CD14-positive monocyte (primary cell): ENCODE data around the gene KNG1. TPM values are rescaled to one million over a fixed set of nuclear protein-coding genes. Genes with fewer than 3 reads are reported as not detected.

Experiments used
- DNase-seq, 3 donors: peaks; one replicate each; pipeline ENCODE4 v3.0.0-alpha.2; 2011 to 2022
- H2AFZ ChIP-seq: 2 replicates; pipeline ENCODE4 v1.6.0; 2012; ENCODE audit warnings: mild to moderate bottlenecking, low read depth, low read length, inconsistent platforms; ENCODE audit not compliant: insufficient read depth, poor library complexity, severe bottlenecking
- H3K27ac ChIP-seq, 2 donors: 1 replicate in 1 of 2; 2 replicates in 1 of 2; pipeline ENCODE4 v1.5.1; 2012 to 2013; ENCODE audit warnings: low read length in 2 of 2, control low read depth in 1 of 2, inconsistent platforms in 1 of 2, low read depth in 1 of 2, mild to moderate bottlenecking in 1 of 2
- H3K27me3 ChIP-seq, 2 donors: one replicate each; pipeline versions ENCODE4 v1.6.0 to v1.6.1; 2011 to 2013; ENCODE audit warnings: low read length in 2 of 2; ENCODE audit not compliant: control insufficient read depth in 2 of 2, insufficient read depth in 2 of 2
- H3K36me3 ChIP-seq, 2 donors: replicated peaks in 1 of 2; 1 replicate in 1 of 2; 2 replicates in 1 of 2; pipeline versions ENCODE4 v1.5.1 to v1.6.1; 2012 to 2013; ENCODE audit warnings: low read length in 2 of 2, control low read depth in 1 of 2, inconsistent platforms in 1 of 2, mild to moderate bottlenecking in 1 of 2; ENCODE audit not compliant: insufficient read depth in 2 of 2, control insufficient read depth in 1 of 2
- H3K4me1 ChIP-seq, 2 donors: 1 replicate in 1 of 2; 2 replicates in 1 of 2; pipeline versions ENCODE4 v1.5.1 to v1.6.1; 2012 to 2013; ENCODE audit warnings: low read length in 2 of 2, control low read depth in 1 of 2, inconsistent platforms in 1 of 2, mild to moderate bottlenecking in 1 of 2, moderate library complexity in 1 of 2; ENCODE audit not compliant: insufficient read depth in 2 of 2, control insufficient read depth in 1 of 2
- H3K4me2 ChIP-seq: replicated peaks from 2 replicates; pipeline ENCODE3; 2012; ENCODE audit warnings: low read length, moderate library complexity, mild to moderate bottlenecking; ENCODE audit not compliant: poor library complexity, severe bottlenecking; ENCODE audit errors: extremely low read depth
- H3K4me3 ChIP-seq, 3 experiments: fragments of 200-600 bp in 1 of 3; sonication (generic) in 1 of 3; replicated peaks in 1 of 3; 1 replicate in 2 of 3; 2 replicates in 1 of 3; pipeline ENCODE4 v1.5.1; 2011 to 2013; ENCODE audit warnings: low read length in 3 of 3, mild to moderate bottlenecking in 3 of 3, control low read depth in 2 of 3, low read depth in 2 of 3, inconsistent platforms in 1 of 3, moderate library complexity in 1 of 3
- H3K79me2 ChIP-seq: 2 replicates; pipeline ENCODE4 v1.6.0; 2012; ENCODE audit warnings: mild to moderate bottlenecking, control low read depth, inconsistent platforms, low read length, moderate library complexity; ENCODE audit not compliant: insufficient read depth
- H3K9ac ChIP-seq: 2 replicates; pipeline ENCODE4 v1.6.0; 2017; ENCODE audit warnings: low read length, mild to moderate bottlenecking; ENCODE audit not compliant: insufficient read depth, poor library complexity, severe bottlenecking
- H3K9me3 ChIP-seq, 2 donors: replicated peaks in 1 of 2; 1 replicate in 1 of 2; 2 replicates in 1 of 2; pipeline versions ENCODE4 v1.5.1 to v1.6.1; 2012 to 2013; ENCODE audit warnings: low read length in 2 of 2, control low read depth in 1 of 2; ENCODE audit not compliant: control insufficient read depth in 1 of 2, insufficient read depth in 1 of 2
- H4K20me1 ChIP-seq: 2 replicates; pipeline ENCODE4 v1.6.0; 2012; ENCODE audit warnings: mild to moderate bottlenecking, low read length, control low read depth, moderate library complexity; ENCODE audit not compliant: insufficient read depth
- H3K27ac Mint-ChIP-seq, 7 donors: one replicate each; pipeline ENCODE4 v1.8.0; 2020; ENCODE audit warnings: mild to moderate bottlenecking in 7 of 7, mixed read lengths in 7 of 7, moderate library complexity in 6 of 7, inconsistent platforms in 2 of 7
- H3K27me3 Mint-ChIP-seq, 3 donors: one replicate each; pipeline ENCODE4 v1.8.0; 2021 to 2022; ENCODE audit warnings: low read depth in 3 of 3, mild to moderate bottlenecking in 3 of 3, mixed read lengths in 3 of 3, moderate library complexity in 3 of 3, inconsistent platforms in 1 of 3
- H3K36me3 Mint-ChIP-seq, 2 donors: one replicate each; pipeline ENCODE4 v1.8.0; 2020; ENCODE audit warnings: mixed read lengths in 2 of 2, inconsistent platforms in 1 of 2, mild to moderate bottlenecking in 1 of 2
- H3K4me1 Mint-ChIP-seq: one replicate; pipeline ENCODE4 v1.8.0; 2020; ENCODE audit warnings: mild to moderate bottlenecking, mixed read lengths
- H3K4me3 Mint-ChIP-seq, 2 donors: one replicate each; pipeline ENCODE4 v1.8.0; 2020; ENCODE audit warnings: mild to moderate bottlenecking in 2 of 2, mixed read lengths in 2 of 2, moderate library complexity in 1 of 2
- H3K9me3 Mint-ChIP-seq, 7 donors: one replicate each; pipeline ENCODE4 v1.8.0; 2020 to 2022; ENCODE audit warnings: mixed read lengths in 7 of 7, mild to moderate bottlenecking in 6 of 7, moderate library complexity in 6 of 7, inconsistent platforms in 2 of 7
- whole genome bisulfite sequencing: methylation state at CpG from one replicate; pipeline ENCODE4 v1.1.5; 2013; ENCODE audit warnings: missing lambda C conversion rate; ENCODE audit not compliant: insufficient coverage; 5-methylcytosine and 5-hydroxymethylcytosine counted together
- intact Hi-C, 2 donors: fragments of 100-400 bp; cut with micrococcal nuclease; formaldehyde crosslinking; loops; one replicate each; pipeline versions ENCODE4 v1.15.0 to v1.15.1; 2023
- polyA plus RNA-seq, 3 donors: library from polyadenylated mRNA; depleted of rRNA in 1 of 3; unstranded in 2 of 3; stranded (reverse) in 1 of 3; fragments of 300-500 nt in 2 of 3; fragments of >200 nt in 1 of 3; fragmentation: Illumina TruSeq in 2 of 3; gene quantifications; 1 replicate in 2 of 3; 2 replicates in 1 of 3; pipeline ENCODE4 v1.2.3, GENCODE V29; 2012 to 2021
- small RNA-seq: library from RNA; depleted of rRNA; stranded (forward); fragments of <200 nt; gene quantifications from one replicate; pipeline ENCODE3, GENCODE V24; 2012; ENCODE audit warnings: low read depth; ENCODE audit not compliant: insufficient read length
- TF ChIP-seq, protein P1 (sequence below): fragments of 200-600 bp; IDR thresholded peaks from one replicate; pipeline ENCODE4 v1.8.0; 2022; ENCODE audit warnings: antibody characterized with exemption, mild to moderate bottlenecking

Gene KNG1
- polyA plus RNA-seq, 3 donors, result not detected

DNA sequence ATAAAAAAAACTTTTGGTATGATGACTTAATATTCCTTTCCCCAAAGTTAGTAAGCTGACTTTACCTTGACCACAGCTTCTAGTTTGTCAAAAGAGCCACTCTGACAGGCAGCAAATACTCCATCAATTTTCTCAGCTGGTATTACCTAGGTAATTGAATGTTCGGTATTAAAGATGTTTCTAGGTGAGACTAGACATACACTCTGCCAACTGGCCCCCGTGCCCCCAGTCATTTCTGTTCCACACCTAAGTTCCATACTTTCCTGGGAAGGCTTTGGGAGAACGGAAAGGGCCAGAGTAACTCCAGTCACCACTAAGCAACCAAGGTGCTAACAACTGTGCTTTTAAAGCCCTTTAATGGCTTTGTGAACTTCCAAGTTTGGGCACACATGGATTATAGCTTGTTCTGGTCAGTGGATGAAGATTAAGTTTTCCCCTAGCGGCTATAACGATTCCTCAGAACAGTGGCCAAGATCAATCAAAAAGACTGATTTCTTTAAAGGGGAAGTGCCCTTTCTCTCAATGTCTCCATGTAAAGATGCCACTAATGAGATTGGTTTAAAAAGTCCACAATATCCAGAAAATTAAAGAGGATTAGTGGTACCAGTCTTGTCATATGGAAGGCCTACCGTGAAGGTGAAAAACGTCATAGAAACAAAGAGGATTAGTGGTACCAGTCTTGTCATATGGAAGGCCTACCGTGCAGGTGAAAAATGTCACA, 73.3 kb downstream of the KNG1 start:
- Histone ChIP-seq H2AFZ (no peak overlapping the region), H3K4me3 (no peak overlapping the region), H4K20me1 (peaks cover 52% of the 10 kb centered on the region), H3K9me3 (no peaks in the 10 kb centered on the region), H3K79me2 (peaks cover 33% of the 10 kb centered on the region), H3K27me3 (no peaks in the 10 kb centered on the region), H3K9ac (no peak overlapping the region), H3K27ac (peak overlapping the region in 1 of 2 donors; percentile 6), H3K4me1 (peaks cover 4 to 19% of the 10 kb centered on the region in 2 donors), H3K36me3 (peaks cover 43 to 58% of the 10 kb centered on the region in 2 donors), H3K4me2 (no peak overlapping the region)
- H3K4me3 Mint-ChIP-seq, result no peak overlapping the region
- intact Hi-C loops, result no loop called here
- no peaks in the 10 kb centered on the region for H3K27me3 Mint-ChIP-seq
- H3K36me3 Mint-ChIP-seq, result peaks cover 48 to 60% of the 10 kb centered on the region in 2 donors
- TF ChIP-seq, protein P1, sequence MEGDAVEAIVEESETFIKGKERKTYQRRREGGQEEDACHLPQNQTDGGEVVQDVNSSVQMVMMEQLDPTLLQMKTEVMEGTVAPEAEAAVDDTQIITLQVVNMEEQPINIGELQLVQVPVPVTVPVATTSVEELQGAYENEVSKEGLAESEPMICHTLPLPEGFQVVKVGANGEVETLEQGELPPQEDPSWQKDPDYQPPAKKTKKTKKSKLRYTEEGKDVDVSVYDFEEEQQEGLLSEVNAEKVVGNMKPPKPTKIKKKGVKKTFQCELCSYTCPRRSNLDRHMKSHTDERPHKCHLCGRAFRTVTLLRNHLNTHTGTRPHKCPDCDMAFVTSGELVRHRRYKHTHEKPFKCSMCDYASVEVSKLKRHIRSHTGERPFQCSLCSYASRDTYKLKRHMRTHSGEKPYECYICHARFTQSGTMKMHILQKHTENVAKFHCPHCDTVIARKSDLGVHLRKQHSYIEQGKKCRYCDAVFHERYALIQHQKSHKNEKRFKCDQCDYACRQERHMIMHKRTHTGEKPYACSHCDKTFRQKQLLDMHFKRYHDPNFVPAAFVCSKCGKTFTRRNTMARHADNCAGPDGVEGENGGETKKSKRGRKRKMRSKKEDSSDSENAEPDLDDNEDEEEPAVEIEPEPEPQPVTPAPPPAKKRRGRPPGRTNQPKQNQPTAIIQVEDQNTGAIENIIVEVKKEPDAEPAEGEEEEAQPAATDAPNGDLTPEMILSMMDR, result no peak
- DNase-seq, result no peak
- peaks cover 18% of the 10 kb centered on the region for H3K4me1 Mint-ChIP-seq
- no CpG with 5 or more reads among the region's 8 CpGs for WGBS
- no peaks in the 10 kb centered on the region for H3K9me3 Mint-ChIP-seq
- H3K27ac Mint-ChIP-seq, result peak overlapping the region in 3 of 7 donors; percentile 6 to 49 (median 42)

Small RNAs within 50 kb of the gene (small RNA-seq; reads per million reads assigned to genes)
- not detected for gene RF00092
- gene RNU6-1105P, result not detected
- gene SNORA4, result not detected
- gene SNORA63, result not detected
- not detected for gene SNORA81
- not detected for gene SNORD2

Other genes with a start within 250 kb of the KNG1 start
- 1 to 10 TPM in 1 of 3 donors, under 1 TPM in 1, not detected in 1; 0.25 to 4.1 TPM for gene CRYGS, start 173.0 kb upstream of the KNG1 start, polyA plus RNA-seq
- gene TBCCD1, start 150.0 kb upstream of the KNG1 start, polyA plus RNA-seq, result 1 to 10 TPM; 9.2 to 9.6 (median 9.6) TPM
- gene DNAJB11, start 146.6 kb upstream of the KNG1 start, polyA plus RNA-seq, result 10 to 100 TPM; 32.5 to 45.8 (median 44.6) TPM
- not detected for gene AHSG, start 104.3 kb upstream of the KNG1 start, polyA plus RNA-seq
- not detected for gene FETUB, start 77.0 kb upstream of the KNG1 start, polyA plus RNA-seq
- not detected for gene HRG, start 51.3 kb upstream of the KNG1 start, polyA plus RNA-seq
- 100 to 1,000 TPM in 1 of 3 donors, 10 to 100 TPM in 2; 67.0 to 405 (median 73.0) TPM for gene EIF4A2, start 66.2 kb downstream of the KNG1 start, polyA plus RNA-seq
- 1 to 10 TPM; 3.9 to 6.2 (median 4.6) TPM for gene RFC4, start 89.1 kb downstream of the KNG1 start, polyA plus RNA-seq
- not detected for gene ADIPOQ, start 125.4 kb downstream of the KNG1 start, polyA plus RNA-seq
- 10 to 100 TPM; 19.0 to 24.4 (median 20.5) TPM for gene ST6GAL1, start 213.2 kb downstream of the KNG1 start, polyA plus RNA-seq